GM23338 (cell line): ENCODE data around the gene CACNA1B. TPM values are rescaled to one million over a fixed set of nuclear protein-coding genes. Genes with fewer than 3 reads are reported as not detected.

Experiments used
- ATAC-seq: fragments of 200-7000 bp; cut with Tn5 transposase; 3 replicates; pipeline ENCODE4 v1.9.1; 2020
- DNase-seq: peaks from one replicate; pipeline ENCODE4 v3.0.0-alpha.2; 2015; ENCODE audit warnings: low spot score
- H2AFZ ChIP-seq: fragments of 200-600 bp; sonication (generic); 2 replicates; pipeline ENCODE4 v1.8.0; 2016; ENCODE audit warnings: antibody characterized with exemption, mild to moderate bottlenecking, moderate library complexity
- H3F3A ChIP-seq: fragments of 200-600 bp; sonication (generic); replicated peaks from 2 replicates; pipeline ENCODE4 v1.8.0; 2017; ENCODE audit warnings: antibody characterized with exemption, mixed run types, low read depth
- H3K27ac ChIP-seq: fragments of 200-600 bp; sonication (generic); 2 replicates; pipeline ENCODE4 v1.6.1; 2016; ENCODE audit warnings: low read depth
- H3K27me3 ChIP-seq: fragments of 200-600 bp; sonication (generic); 2 replicates; pipeline ENCODE4 v1.8.0; 2016; ENCODE audit warnings: mild to moderate bottlenecking, mixed run types, moderate library complexity; ENCODE audit not compliant: insufficient read depth
- H3K36me3 ChIP-seq: fragments of 200-600 bp; sonication (generic); 2 replicates; pipeline ENCODE4 v1.8.0; 2016; ENCODE audit warnings: mild to moderate bottlenecking; ENCODE audit not compliant: insufficient read depth
- H3K4me1 ChIP-seq: fragments of 200-600 bp; sonication (generic); 2 replicates; pipeline ENCODE4 v1.8.0; 2016; ENCODE audit warnings: mild to moderate bottlenecking, moderate library complexity; ENCODE audit not compliant: insufficient read depth
- H3K4me2 ChIP-seq: fragments of 200-600 bp; sonication (generic); 2 replicates; pipeline ENCODE4 v1.7.1; 2017; ENCODE audit warnings: mixed run types
- H3K4me3 ChIP-seq: fragments of 200-600 bp; sonication (generic); 2 replicates; pipeline ENCODE4 v1.6.1; 2016; ENCODE audit warnings: mixed run types
- H3K79me2 ChIP-seq: fragments of 200-600 bp; sonication (generic); replicated peaks from 2 replicates; pipeline ENCODE4 v1.8.0; 2017; ENCODE audit warnings: mild to moderate bottlenecking; ENCODE audit not compliant: insufficient read depth
- H3K9me2 ChIP-seq: fragments of 200-600 bp; sonication (generic); 2 replicates; pipeline ENCODE4 v1.8.0; 2017; ENCODE audit not compliant: insufficient read depth
- H4K20me1 ChIP-seq: fragments of 200-600 bp; sonication (generic); replicated peaks from 2 replicates; pipeline ENCODE4 v1.8.0; 2017; ENCODE audit warnings: mild to moderate bottlenecking; ENCODE audit not compliant: insufficient read depth
- H3K27ac Mint-ChIP-seq: 2 replicates; pipeline ENCODE4 v1.8.0; 2020; ENCODE audit warnings: inconsistent platforms, mild to moderate bottlenecking, moderate library complexity, mixed read lengths
- H3K27me3 Mint-ChIP-seq: 3 replicates; pipeline ENCODE4 v1.8.0; 2022; ENCODE audit warnings: low read depth, mild to moderate bottlenecking, moderate library complexity, mixed read lengths, inconsistent platforms; ENCODE audit not compliant: insufficient read depth, poor library complexity
- H3K36me3 Mint-ChIP-seq: 3 replicates; pipeline ENCODE4 v1.8.0; 2021; ENCODE audit warnings: low read depth, mild to moderate bottlenecking, inconsistent platforms, moderate library complexity, mixed read lengths
- H3K4me1 Mint-ChIP-seq: 3 replicates; pipeline ENCODE4 v1.8.0; 2020; ENCODE audit warnings: mild to moderate bottlenecking, inconsistent platforms, mixed read lengths
- H3K4me3 Mint-ChIP-seq: 3 replicates; pipeline ENCODE4 v1.8.0; 2021; ENCODE audit warnings: moderate library complexity, mild to moderate bottlenecking, inconsistent platforms, mixed read lengths
- H3K9me3 Mint-ChIP-seq: 3 replicates; pipeline ENCODE4 v1.8.0; 2020; ENCODE audit warnings: moderate library complexity, mild to moderate bottlenecking, inconsistent platforms, mixed read lengths
- ZNF114 ChIP-seq: fragments of 250-450 bp; sonication (Bioruptor Pico); IDR thresholded peaks from 2 replicates; pipeline ENCODE4 v1.5.0; 2020; ENCODE audit warnings: mild to moderate bottlenecking, moderate library complexity
- ZNF331 ChIP-seq: fragments of 250-450 bp; sonication (Bioruptor Pico); IDR thresholded peaks from 2 replicates; pipeline ENCODE4 v1.5.0; 2020; ENCODE audit warnings: low read depth, mild to moderate bottlenecking, moderate library complexity
- polyA plus RNA-seq: library from polyadenylated mRNA; unstranded; fragments of >200 nt; fragmentation: Nextera tagmentation; extraction: Ambion mirVana; gene quantifications from 2 replicates; pipeline ENCODE4 v1.2.1, GENCODE V29; 2016
- total RNA-seq: library from RNA; depleted of rRNA; stranded (reverse); fragments of >200 nt; shearing (Covaris generic); gene quantifications from 2 replicates; pipeline ENCODE4 v1.2.3, GENCODE V29; 2014
- TF ChIP-seq, protein P1 (sequence below), 2 experiments: fragments of 200-600 bp in 1 of 2; sonication (generic) in 1 of 2; conservative IDR thresholded peaks; 2 replicates each; pipeline versions ENCODE4 v1.5.1 to v1.6.1; 2016 to 2017; ENCODE audit warnings: antibody characterized with exemption in 2 of 2, low read depth in 2 of 2, mild to moderate bottlenecking in 2 of 2, moderate library complexity in 1 of 2
- TF ChIP-seq, protein P2 (sequence below): fragments of 250-450 bp; sonication (Bioruptor Pico); IDR thresholded peaks from 2 replicates; pipeline ENCODE4 v1.5.0; 2020; ENCODE audit warnings: mild to moderate bottlenecking, moderate library complexity

The CACNA1B gene
- total and polyA plus RNA-seq, 2 experiments from 2014 or later, result 1.1 to 10.4 TPM

DNA sequence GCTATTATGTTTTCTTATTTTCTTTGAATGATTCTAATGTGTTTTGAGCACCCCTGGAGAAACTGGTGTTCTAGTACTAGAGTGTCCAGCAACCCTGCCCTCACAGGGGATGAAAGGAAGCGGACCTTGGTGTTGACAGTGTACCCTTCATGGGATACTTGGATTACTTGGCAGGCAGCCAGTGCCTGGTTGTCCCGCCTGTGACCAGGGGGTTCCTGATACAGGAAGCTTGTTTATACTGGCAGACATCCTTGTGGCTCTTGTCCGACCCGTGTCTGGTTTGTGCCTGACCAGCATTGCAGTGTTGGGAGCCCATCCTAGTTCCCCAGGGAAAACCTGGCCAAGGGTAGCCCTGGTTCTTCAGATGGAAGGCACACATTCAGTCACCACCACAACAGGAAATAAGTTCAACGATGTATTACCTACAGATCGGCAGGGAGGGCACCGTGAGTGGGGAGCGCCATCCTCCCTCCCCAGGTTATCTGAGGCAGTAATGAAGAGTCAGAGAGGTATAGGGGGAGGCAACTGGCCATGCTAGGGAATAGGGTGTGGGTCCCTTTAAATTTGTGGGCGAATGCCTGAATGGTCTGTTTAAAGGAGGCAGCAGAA is 47.3 kb downstream of the CACNA1B start (continued):
- TF ChIP-seq, protein P1, sequence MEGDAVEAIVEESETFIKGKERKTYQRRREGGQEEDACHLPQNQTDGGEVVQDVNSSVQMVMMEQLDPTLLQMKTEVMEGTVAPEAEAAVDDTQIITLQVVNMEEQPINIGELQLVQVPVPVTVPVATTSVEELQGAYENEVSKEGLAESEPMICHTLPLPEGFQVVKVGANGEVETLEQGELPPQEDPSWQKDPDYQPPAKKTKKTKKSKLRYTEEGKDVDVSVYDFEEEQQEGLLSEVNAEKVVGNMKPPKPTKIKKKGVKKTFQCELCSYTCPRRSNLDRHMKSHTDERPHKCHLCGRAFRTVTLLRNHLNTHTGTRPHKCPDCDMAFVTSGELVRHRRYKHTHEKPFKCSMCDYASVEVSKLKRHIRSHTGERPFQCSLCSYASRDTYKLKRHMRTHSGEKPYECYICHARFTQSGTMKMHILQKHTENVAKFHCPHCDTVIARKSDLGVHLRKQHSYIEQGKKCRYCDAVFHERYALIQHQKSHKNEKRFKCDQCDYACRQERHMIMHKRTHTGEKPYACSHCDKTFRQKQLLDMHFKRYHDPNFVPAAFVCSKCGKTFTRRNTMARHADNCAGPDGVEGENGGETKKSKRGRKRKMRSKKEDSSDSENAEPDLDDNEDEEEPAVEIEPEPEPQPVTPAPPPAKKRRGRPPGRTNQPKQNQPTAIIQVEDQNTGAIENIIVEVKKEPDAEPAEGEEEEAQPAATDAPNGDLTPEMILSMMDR (conservative IDR thresholded peaks at IDR 0.05; ENCODE audit: low read depth in 2 of 2), result no peak
- TF ChIP-seq, protein P2, sequence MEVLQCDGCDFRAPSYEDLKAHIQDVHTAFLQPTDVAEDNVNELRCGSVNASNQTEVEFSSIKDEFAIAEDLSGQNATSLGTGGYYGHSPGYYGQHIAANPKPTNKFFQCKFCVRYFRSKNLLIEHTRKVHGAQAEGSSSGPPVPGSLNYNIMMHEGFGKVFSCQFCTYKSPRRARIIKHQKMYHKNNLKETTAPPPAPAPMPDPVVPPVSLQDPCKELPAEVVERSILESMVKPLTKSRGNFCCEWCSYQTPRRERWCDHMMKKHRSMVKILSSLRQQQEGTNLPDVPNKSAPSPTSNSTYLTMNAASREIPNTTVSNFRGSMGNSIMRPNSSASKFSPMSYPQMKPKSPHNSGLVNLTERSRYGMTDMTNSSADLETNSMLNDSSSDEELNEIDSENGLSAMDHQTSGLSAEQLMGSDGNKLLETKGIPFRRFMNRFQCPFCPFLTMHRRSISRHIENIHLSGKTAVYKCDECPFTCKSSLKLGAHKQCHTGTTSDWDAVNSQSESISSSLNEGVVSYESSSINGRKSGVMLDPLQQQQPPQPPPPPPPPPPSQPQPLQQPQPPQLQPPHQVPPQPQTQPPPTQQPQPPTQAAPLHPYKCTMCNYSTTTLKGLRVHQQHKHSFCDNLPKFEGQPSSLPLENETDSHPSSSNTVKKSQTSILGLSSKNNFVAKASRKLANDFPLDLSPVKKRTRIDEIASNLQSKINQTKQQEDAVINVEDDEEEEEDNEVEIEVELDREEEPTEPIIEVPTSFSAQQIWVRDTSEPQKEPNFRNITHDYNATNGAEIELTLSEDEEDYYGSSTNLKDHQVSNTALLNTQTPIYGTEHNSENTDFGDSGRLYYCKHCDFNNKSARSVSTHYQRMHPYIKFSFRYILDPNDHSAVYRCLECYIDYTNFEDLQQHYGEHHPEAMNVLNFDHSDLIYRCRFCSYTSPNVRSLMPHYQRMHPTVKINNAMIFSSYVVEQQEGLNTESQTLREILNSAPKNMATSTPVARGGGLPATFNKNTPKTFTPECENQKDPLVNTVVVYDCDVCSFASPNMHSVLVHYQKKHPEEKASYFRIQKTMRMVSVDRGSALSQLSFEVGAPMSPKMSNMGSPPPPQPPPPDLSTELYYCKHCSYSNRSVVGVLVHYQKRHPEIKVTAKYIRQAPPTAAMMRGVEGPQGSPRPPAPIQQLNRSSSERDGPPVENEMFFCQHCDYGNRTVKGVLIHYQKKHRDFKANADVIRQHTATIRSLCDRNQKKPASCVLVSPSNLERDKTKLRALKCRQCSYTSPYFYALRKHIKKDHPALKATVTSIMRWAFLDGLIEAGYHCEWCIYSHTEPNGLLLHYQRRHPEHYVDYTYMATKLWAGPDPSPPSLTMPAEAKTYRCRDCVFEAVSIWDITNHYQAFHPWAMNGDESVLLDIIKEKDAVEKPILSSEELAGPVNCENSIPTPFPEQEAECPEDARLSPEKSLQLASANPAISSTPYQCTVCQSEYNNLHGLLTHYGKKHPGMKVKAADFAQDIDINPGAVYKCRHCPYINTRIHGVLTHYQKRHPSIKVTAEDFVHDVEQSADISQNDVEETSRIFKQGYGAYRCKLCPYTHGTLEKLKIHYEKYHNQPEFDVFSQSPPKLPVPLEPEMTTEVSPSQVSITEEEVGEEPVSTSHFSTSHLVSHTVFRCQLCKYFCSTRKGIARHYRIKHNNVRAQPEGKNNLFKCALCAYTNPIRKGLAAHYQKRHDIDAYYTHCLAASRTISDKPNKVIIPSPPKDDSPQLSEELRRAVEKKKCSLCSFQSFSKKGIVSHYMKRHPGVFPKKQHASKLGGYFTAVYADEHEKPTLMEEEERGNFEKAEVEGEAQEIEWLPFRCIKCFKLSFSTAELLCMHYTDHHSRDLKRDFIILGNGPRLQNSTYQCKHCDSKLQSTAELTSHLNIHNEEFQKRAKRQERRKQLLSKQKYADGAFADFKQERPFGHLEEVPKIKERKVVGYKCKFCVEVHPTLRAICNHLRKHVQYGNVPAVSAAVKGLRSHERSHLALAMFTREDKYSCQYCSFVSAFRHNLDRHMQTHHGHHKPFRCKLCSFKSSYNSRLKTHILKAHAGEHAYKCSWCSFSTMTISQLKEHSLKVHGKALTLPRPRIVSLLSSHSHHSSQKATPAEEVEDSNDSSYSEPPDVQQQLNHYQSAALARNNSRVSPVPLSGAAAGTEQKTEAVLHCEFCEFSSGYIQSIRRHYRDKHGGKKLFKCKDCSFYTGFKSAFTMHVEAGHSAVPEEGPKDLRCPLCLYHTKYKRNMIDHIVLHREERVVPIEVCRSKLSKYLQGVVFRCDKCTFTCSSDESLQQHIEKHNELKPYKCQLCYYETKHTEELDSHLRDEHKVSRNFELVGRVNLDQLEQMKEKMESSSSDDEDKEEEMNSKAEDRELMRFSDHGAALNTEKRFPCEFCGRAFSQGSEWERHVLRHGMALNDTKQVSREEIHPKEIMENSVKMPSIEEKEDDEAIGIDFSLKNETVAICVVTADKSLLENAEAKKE (CRISPR knock-in tag), result no peak

DNA sequence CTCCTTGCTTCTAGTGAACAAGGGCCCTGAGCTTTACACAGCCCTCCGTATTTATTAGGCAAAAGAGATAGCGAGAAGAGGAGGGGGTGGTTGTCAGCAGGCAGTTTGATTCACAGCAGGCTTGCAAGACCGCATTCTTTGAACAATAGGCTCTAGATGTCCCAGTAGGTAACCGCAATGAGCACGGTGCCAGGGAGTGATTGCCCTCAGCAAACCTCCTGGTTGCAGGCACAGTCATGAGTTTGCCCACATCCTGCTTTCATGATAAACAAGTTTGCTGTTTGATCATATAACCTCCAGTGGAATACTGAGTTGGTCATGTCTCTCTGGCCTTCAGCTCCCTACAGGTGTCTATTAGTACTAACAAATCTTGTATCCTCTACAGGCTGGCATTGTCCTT is 66.1 kb downstream of the CACNA1B start:
- H2AFZ ChIP-seq, result no peak overlapping the region
- DNase-seq (no peak), ATAC-seq (no peak)
- Mint-ChIP-seq H3K27me3 (peaks cover 3% of the 10 kb centered on the region), H3K27ac (no peak overlapping the region), H3K36me3 (peaks cover 78% of the 10 kb centered on the region), H3K9me3 (peaks cover 9% of the 10 kb centered on the region), H3K4me1 (no peaks in the 10 kb centered on the region), H3K4me3 (no peak overlapping the region)
- H3K27ac ChIP-seq, result no peak overlapping the region
- H3K4me2 ChIP-seq, result no peak overlapping the region
- 0 out of 2 replicates have a peak, but pooled peaks cover 3% of the 10 kb centered on the region for H3F3A ChIP-seq
- no peaks in the 10 kb centered on the region for H4K20me1 ChIP-seq
- TF ChIP-seq, protein P1 (conservative IDR thresholded peaks at IDR 0.05; ENCODE audit: low read depth in 2 of 2), result no peak
- TF ChIP-seq ZNF114 (no peak), ZNF331 (CRISPR knock-in tag) (no peak)
- peaks cover 20% of the 10 kb centered on the region for H3K36me3 ChIP-seq
- no peaks in the 10 kb centered on the region for H3K79me2 ChIP-seq
- no peaks in the 10 kb centered on the region for H3K4me1 ChIP-seq
- H3K4me3 ChIP-seq, result no peak overlapping the region
- no peaks in the 10 kb centered on the region for H3K27me3 ChIP-seq
- no peaks in the 10 kb centered on the region for H3K9me2 ChIP-seq
